ENCODE data around the gene GABBR2. TPM values are rescaled to one million over a fixed set of nuclear protein-coding genes. Genes with fewer than 3 reads are reported as not detected.

Gene GABBR2
- total RNA-seq, 1 experiment from 2014 or later = 0.76 TPM

DNA sequence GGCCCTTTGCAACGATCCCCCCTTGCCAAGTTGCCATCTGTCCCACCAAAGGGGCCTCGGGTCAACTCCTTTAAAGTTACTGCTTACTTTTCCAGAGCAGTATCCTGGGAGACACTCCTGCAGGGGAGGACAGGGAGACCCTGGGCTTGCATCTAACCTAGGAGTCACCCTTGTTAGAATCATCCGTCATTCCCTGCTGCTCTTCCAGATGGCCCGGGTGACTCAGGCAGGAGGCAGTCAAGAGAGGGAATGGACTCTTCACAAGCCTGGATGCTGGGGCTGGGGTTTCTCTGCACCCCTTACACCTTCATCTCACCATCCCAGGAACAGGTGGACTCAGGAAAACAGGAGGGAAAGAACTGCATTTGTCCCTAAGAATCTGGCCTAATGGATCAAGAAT, 175.6 kb downstream of the GABBR2 start:
- Histone ChIP-seq H3K4me2 (no peak overlapping the region), H3K27me3 (ENCODE audit: insufficient read depth, low read depth) (no peaks in the 10 kb centered on the region), H4K20me1 (ENCODE audit: insufficient read depth) (no peaks in the 10 kb centered on the region), H3K79me2 (ENCODE audit: low read depth) (no peaks in the 10 kb centered on the region), H3K27ac (no peak overlapping the region), H3K4me1 (replicated peaks; ENCODE audit: insufficient read depth) (no peaks in the 10 kb centered on the region), H3K4me3 (no peak overlapping the region), H3F3A (ENCODE audit: insufficient read depth, low read depth) (no peaks in the 10 kb centered on the region), H2AFZ (no peak overlapping the region), H3K36me3 (ENCODE audit: low read depth) (no peaks in the 10 kb centered on the region), H3K9me2 (ENCODE audit: insufficient read depth) (no peaks in the 10 kb centered on the region), H3K9me3 (ENCODE audit: insufficient read depth, low read depth) (no peaks in the 10 kb centered on the region)
- ChIA-PET POLR2A (ENCODE audit: unreplicated experiment) (no interaction called here), CTCF (no interaction called here)
- BruUV-seq (replicated peaks) = no TSS peak
- TF ChIP-seq EZH2 (IDR thresholded peaks at IDR 0.05; ENCODE audit: low read depth) = no peak
- TF ChIP-seq, protein P1, sequence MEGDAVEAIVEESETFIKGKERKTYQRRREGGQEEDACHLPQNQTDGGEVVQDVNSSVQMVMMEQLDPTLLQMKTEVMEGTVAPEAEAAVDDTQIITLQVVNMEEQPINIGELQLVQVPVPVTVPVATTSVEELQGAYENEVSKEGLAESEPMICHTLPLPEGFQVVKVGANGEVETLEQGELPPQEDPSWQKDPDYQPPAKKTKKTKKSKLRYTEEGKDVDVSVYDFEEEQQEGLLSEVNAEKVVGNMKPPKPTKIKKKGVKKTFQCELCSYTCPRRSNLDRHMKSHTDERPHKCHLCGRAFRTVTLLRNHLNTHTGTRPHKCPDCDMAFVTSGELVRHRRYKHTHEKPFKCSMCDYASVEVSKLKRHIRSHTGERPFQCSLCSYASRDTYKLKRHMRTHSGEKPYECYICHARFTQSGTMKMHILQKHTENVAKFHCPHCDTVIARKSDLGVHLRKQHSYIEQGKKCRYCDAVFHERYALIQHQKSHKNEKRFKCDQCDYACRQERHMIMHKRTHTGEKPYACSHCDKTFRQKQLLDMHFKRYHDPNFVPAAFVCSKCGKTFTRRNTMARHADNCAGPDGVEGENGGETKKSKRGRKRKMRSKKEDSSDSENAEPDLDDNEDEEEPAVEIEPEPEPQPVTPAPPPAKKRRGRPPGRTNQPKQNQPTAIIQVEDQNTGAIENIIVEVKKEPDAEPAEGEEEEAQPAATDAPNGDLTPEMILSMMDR (conservative IDR thresholded peaks at IDR 0.05) = no peak
- no peak for DNase-seq
- intact Hi-C loops (cut with micrococcal nuclease; ENCODE audit: unreplicated experiment) = no loop called here

DNA sequence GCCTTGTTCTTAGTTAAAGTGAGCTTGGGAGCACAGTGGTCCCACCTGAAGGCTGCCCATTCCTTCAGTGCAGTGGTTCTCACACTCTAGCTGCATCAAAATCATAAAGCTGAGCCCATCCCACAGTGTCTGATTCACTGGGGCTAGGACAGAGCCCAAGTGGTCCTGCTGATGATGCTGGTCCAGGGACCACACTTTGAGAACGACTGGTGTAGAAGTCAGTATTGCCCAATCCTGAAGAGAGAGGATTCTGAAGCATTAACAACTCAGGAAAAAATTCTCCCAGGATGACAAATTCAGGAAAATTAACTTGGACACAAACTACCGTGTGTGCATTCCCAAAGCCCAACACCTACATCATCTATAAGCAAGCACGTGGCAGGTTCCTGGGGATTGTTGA, 176.2 kb downstream of the GABBR2 start:
- Histone ChIP-seq H3K9me2 (ENCODE audit: insufficient read depth) (no peaks in the 10 kb centered on the region), H4K20me1 (ENCODE audit: insufficient read depth) (no peaks in the 10 kb centered on the region), H3K9me3 (ENCODE audit: insufficient read depth, low read depth) (no peaks in the 10 kb centered on the region), H3K36me3 (ENCODE audit: low read depth) (no peaks in the 10 kb centered on the region), H3K27ac (no peak overlapping the region), H3K4me3 (no peak overlapping the region), H3K4me1 (replicated peaks; ENCODE audit: insufficient read depth) (no peaks in the 10 kb centered on the region), H3K79me2 (ENCODE audit: low read depth) (no peaks in the 10 kb centered on the region), H3K27me3 (ENCODE audit: insufficient read depth, low read depth) (no peaks in the 10 kb centered on the region), H3K4me2 (no peak overlapping the region), H3F3A (ENCODE audit: insufficient read depth, low read depth) (no peaks in the 10 kb centered on the region), H2AFZ (no peak overlapping the region)
- intact Hi-C loops (cut with micrococcal nuclease; ENCODE audit: unreplicated experiment) = no loop called here
- no TSS peak for BruUV-seq (replicated peaks)
- ChIA-PET CTCF (no interaction called here), POLR2A (ENCODE audit: unreplicated experiment) (no interaction called here)
- no peak for DNase-seq
- no peak for TF ChIP-seq EZH2 (IDR thresholded peaks at IDR 0.05; ENCODE audit: low read depth)
- TF ChIP-seq, protein P1 (conservative IDR thresholded peaks at IDR 0.05) = no peak

DNA sequence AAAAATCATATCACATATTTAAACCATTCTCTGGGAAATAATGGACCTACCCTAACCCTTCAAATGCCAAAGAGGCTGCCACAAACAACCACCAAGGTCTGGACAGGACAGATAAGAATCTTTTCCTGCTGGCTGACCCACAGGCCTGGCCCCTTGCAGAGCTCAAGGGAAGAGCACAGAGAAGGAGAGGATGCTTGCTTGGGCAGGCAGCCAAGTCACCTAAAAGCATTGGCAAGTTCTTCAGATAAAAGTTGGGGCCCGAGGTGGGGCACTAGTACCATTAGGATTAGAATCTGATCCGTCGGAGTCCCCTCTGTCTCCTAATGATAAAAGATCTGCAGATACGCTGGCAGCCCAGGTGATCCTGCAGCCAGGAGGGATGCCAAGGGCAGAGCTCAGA, 176.6 kb downstream of the GABBR2 start:
- Histone ChIP-seq H3K9me2 (ENCODE audit: insufficient read depth) (no peaks in the 10 kb centered on the region), H3K27ac (no peak overlapping the region), H2AFZ (no peak overlapping the region), H3K9me3 (ENCODE audit: insufficient read depth, low read depth) (no peaks in the 10 kb centered on the region), H3K79me2 (ENCODE audit: low read depth) (no peaks in the 10 kb centered on the region), H3F3A (ENCODE audit: insufficient read depth, low read depth) (no peaks in the 10 kb centered on the region), H3K4me2 (no peak overlapping the region), H3K36me3 (ENCODE audit: low read depth) (no peaks in the 10 kb centered on the region), H4K20me1 (ENCODE audit: insufficient read depth) (no peaks in the 10 kb centered on the region), H3K27me3 (ENCODE audit: insufficient read depth, low read depth) (no peaks in the 10 kb centered on the region), H3K4me1 (replicated peaks; ENCODE audit: insufficient read depth) (no peaks in the 10 kb centered on the region), H3K4me3 (no peak overlapping the region)
- DNase-seq = no peak
- intact Hi-C loops (cut with micrococcal nuclease; ENCODE audit: unreplicated experiment) = no loop called here
- POLR2A ChIA-PET (ENCODE audit: unreplicated experiment) = no interaction called here
- BruUV-seq (replicated peaks) = no TSS peak
- no peak for TF ChIP-seq EZH2 (IDR thresholded peaks at IDR 0.05; ENCODE audit: low read depth)
- TF ChIP-seq, protein P1 (conservative IDR thresholded peaks at IDR 0.05) = no peak
- CTCF ChIA-PET = no interaction called here
